SK-N-MC (cell line): ENCODE measurements around the gene ASTN2.

Experiments
- EZH2 ChIP-seq: fragments of 200-600 bp; sonication (generic); IDR thresholded peaks from one replicate; pipeline ENCODE4 v1.6.1; 2017; ENCODE audit warnings: antibody characterized with exemption
- POLR2AphosphoS5 ChIP-seq: IDR thresholded peaks from 2 replicates; pipeline ENCODE4 v1.6.1; 2012; ENCODE audit warnings: mild to moderate bottlenecking, low read depth, low read length, borderline replicate concordance

- TF ChIP-seq EZH2 (no peak), POLR2AphosphoS5 (no peak)
These were observed 1025.1 kb downstream of the ASTN2 start for GRCh38 chr9:116389541-116390302.
